IPS-18c (cell line): ENCODE measurements around the gene GUF1.
"Not testable (repeated sequence)": the region's sequence is repeated elsewhere in the genome, so short reads cannot be mapped to it uniquely, and the experiment has no call there.

Experiments
- H3K4me3 ChIP-seq: 2 replicates; pipeline ENCODE4 v1.7.0; 2013; ENCODE audit warnings: low read depth, mild to moderate bottlenecking, low read length, moderate library complexity; ENCODE audit not compliant: insufficient read depth
- H3K9me3 ChIP-seq: one replicate; pipeline ENCODE4 v1.6.1; 2013; ENCODE audit warnings: mild to moderate bottlenecking, low read length, moderate library complexity; ENCODE audit not compliant: control insufficient read depth, insufficient read depth

GUF1 gene

DNA sequence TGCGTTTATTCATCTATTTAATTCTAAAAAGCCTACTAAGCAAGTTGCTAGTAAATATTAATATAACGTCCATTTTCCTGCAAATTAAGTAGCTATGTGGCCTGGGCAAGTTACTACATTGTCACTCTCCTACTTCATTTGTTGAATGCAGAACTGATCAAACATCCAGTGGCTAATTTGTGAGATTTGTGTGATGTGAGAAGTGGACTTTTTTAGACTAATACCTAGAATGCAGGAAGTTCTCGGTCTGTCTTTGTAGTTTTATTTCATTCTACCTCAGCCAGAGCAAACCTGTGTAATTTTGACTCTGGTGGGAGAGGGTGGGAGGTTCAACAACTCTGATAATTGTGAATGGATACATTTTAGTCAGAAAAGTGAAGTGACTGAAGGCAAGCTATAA is 840 bp downstream of the GUF1 start:
- no peaks in the 10 kb centered on the region for H3K9me3 ChIP-seq
- H3K4me3 ChIP-seq = peak overlapping the region; percentile 66

DNA sequence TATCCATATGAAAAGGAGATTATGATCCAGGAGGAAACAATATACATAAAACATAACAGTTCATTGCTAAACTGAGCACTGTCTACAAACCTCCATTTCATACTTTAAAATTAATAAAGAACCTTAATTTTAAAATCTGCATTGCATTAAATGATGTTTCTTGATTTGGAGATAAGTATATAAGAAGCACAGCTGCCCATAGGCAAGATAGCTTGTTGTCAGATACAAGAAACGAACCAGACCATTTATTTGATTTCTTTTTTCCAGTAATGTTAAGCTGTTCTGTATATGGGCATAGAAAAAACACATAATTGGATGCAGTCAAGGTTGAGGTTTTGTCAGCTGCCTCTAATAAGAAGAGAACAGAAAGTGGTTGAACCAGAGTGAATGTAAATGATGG is 6.4 kb downstream of the GUF1 start:
- no peak overlapping the region for H3K4me3 ChIP-seq
- H3K9me3 ChIP-seq = no peaks in the 10 kb centered on the region

DNA sequence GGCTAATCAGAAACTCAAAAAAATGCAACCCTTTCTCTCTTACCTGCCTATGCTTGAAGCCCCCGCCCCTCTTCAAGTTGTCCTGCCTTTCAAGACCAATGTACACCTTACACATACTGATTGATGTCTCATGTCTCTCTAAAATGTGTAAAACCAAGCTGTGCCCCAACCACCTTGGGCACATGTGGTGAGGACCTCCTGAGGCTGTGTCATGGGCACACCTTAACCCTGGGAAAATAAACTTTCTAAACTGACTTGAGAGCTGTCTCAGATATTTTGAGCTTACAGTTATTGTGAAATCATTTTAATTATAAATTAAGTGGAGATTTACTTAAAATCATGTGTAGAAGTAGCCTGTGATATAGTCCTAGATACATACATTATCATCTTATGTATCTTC is 22.2 kb downstream of the GUF1 start:
- no peak overlapping the region for H3K4me3 ChIP-seq

DNA sequence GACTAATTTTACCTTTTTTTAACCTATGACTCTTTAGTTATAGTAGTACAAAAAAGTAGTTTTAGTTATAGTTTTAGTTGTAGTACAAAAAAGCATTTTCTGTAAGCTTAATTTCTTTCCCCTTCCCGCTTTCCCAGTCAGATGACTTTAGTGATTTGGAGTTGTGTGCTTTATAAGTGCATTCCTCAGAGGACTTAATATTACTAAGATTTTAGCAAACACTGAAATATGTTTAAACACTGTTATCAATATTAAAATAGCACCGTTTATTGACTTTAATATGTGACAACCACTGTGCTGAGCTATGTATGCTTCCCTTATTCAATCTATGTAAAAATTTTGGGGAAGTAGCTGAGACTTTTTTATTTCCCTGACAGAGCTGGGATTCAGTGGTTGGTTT is 22.8 kb downstream of the GUF1 start:
- H3K4me3 ChIP-seq = no peak overlapping the region
- no peaks in the 10 kb centered on the region for H3K9me3 ChIP-seq

More for the DNA sequence above, 22.2 kb downstream of the GUF1 start:
- H3K9me3 ChIP-seq = no peaks in the 10 kb centered on the region

DNA sequence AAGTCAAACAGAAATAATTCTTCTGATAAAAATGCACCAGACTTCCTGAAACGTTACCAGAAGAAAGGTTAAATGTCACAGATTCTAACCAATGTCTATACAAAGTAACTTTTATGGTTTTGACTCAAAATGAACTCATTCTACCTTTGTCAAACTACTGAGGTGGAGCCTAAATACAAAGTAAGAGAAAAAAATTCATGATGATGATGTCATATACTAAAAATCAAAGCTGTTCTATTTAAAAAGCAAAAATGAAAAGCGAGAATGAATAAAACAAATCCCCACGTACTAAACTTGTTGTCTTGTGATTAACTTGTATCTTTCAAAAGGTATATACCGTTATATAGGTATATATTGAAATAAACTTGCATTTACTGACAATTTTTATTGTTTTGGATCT is 26.5 kb downstream of the GUF1 start:
- H3K9me3 ChIP-seq = no peaks in the 10 kb centered on the region

DNA sequence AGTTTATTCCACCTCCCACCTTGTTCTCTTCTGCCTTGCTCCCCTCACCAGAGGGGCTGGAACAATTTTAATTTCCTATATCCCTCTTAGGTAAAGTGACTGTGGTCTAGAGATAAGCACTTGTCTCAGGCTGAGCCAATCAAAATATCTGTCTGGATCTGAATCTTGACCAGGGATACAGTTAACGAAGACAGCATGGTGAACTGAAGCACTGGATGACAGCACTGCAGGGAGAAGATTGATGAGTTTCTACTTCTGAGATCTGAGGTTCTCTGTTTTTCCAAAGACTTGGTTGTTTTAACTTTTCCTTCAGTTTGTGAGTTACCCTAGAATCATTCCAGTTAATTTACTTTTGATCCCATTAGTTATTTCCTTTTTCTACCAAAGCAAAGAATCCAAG is 34.9 kb downstream of the GUF1 start:
- Histone ChIP-seq H3K9me3 (no peaks in the 10 kb centered on the region), H3K4me3 (no peak overlapping the region)

More for the DNA sequence above, 26.5 kb downstream of the GUF1 start:
- H3K4me3 ChIP-seq = no peak overlapping the region

DNA sequence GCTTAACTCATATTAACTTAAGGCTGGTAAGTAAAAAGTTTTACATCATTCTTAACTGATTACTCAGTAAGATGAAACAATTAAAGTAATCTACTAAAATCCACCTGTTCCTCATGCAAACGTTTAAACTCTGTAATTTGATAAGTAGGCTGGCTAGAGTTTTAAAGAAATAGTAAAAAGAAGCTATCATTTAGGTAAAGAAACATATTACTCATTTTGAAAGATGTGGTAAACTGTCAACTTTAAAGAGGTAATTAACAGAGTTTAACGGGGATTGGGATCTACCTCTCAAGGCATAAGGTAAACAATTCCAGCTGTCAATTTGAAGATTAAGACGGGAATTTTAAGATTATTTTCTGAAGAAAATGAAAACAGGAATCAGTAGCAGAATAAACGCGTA is 38.4 kb downstream of the GUF1 start:
- no peaks in the 10 kb centered on the region for H3K9me3 ChIP-seq
- no peak overlapping the region for H3K4me3 ChIP-seq

DNA sequence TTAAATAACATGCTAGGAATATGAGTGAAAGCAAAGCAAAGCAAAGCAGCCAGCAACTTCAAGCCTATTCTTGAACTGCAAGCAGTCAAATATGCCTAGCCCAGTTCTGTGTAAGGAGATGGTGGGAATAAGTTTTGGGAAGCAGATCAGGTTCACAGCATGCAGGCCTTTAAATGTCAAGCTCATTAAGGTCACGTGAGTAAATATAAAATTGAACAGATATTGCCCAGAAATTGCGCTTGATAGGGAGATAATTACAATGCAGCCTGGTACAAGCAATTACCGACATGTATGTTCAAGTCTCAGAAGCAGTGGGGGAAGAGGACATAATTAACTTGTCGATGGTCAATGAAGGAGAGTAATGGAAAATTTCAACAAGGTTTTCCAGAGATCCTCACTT is 42.2 kb downstream of the GUF1 start:
- H3K9me3 ChIP-seq = no peaks in the 10 kb centered on the region
- H3K4me3 ChIP-seq = no peak overlapping the region

DNA sequence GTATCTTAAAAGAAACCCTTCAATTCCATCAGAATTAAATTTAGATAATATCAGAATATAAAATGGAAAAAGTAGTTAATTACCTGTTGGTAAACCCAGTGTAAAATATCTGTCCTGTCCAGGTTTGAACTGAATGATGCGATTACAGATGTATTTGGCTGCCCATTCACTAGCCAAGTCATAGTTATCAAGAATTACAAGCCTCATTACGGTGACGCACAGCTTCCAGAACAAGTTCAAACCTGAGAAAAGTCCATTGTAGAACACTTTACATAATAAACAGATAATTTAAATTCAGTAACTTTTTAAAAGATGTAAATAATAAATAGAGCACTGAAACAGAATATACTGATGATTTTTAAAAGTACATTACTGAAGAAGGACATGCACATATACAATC is 43.8 kb downstream of the GUF1 start:
- H3K9me3 ChIP-seq = no peaks in the 10 kb centered on the region
- H3K4me3 ChIP-seq = no peak overlapping the region

DNA sequence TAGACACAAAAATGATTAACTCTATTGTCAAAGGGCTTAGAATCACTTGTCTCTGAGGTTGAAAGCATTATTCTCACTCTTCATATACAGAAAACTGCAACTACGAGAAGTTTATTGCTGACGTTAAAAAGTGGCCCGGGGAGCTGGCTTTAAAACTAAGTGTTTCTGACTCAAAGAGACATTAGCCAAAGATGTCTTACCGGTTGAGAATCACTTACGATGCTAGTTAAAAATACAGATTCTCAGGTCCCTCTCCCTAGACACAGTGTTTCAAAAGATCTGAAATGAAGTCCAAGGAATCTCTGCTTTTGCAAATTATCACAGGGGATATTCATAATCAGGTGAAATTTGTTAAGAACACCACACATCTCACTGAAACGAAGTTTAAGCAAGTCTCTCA is 46.9 kb downstream of the GUF1 start:
- Histone ChIP-seq H3K4me3 (peak overlapping the region; percentile 75; the same call in 1 of the 2 replicates), H3K9me3 (no peaks in the 10 kb centered on the region)

DNA sequence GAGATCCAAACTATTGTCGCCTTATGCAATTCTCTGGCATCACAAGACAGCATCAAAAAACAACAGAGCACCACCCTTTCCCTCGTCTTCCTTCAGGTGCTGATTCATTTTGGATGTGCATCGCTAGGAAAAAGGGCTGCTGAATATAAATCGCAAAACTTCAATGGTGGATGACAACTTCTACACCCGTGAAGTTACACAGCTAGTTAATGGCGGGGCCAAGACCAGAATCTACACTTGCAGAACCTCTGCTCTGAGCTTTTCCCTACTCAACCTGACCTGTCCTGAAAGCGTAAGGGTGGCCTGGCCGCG is 47.5 kb downstream of the GUF1 start:
- no peaks in the 10 kb centered on the region for H3K9me3 ChIP-seq
- peak overlapping the region; percentile 75 for H3K4me3 ChIP-seq

DNA sequence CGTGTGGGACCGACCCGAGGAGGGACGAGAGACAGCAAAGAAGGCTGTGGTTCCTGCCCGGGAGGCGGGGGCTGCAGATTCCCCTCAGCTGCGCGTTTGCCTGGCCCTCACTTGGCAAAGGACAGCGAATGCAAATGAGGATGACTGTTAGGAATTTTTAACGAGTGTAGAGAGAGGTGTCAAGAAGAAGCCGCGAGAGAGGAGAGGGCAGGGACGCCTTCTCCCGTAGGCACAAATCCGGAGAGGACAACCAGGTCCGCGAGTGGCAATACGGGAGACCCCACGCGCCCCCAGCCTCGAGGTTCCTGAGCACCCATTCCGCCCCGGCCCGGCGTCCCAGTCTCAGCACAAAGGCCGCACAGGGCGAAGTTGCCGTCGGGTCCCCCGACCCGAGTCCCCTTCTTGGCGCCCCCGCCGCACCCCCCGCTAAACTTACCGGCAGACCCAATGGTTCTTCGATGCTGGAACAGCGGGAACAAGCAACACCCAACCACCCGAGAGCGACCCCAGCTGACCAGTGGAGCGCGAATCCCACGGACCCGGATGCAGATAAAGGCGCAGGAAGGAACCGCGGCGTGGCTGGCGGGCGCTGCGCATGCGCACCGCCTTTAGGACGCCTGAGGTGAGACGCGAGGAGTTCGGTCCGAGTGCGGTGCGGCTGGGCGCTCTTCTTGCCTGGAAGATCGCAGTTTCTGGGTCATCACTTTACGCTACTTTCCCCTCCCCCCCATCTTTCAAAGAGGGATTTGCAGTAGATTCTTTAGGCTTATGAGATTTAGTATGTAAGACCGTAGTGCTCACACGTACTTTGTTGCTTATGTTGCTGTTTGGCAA is 48.0 kb downstream of the GUF1 start, which contains the start of gene GNPDA2:
Gene GNPDA2 (minus strand): TSS at position 519 of the 834 bp plus-strand sequence. CDS start 4,349 bp downstream, outside the sequence.
- H3K9me3 ChIP-seq = no peaks in the 10 kb centered on the region
- peak within 1 kb of the TSS; percentile 75 for H3K4me3 ChIP-seq

DNA sequence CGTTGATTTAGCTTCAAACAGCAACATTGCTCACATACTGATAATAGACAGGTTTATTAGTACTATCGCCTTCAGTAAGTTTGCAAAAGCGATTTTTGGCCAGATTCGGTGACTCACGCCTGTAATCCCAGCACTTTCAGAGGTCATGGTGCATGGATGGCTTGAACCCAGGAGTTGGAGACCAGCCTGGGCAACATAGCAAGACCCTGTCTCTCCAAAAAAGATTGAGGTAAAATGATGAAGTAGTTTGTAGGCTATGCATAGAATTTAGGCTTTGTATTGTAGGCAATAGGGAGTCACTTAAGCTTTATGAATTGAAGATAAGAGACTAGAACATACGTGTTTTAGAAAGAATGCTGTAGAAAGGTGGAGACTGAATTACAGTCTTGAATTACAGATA is 49.3 kb downstream of the GUF1 start:
- no peak overlapping the region for H3K4me3 ChIP-seq
- H3K9me3 ChIP-seq = no peaks in the 10 kb centered on the region

DNA sequence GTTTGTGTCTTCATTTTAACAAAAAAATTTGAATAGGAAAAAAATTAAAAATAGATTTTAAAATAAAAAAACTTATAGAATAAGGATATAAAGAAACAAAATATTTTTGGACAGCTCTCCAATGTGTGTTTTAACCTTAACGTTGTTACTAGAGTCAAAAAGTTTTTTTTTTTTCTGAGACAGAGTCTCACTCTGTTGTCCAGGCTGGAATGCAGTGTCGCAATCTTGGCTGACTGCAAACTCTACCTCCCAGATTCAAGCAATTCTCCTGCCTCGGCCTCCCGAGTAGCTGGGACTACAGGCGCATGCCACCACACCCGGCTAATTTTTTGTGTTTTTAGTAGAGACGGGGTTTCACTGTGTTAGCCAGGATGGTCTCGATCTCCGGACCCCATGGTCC is 50.5 kb downstream of the GUF1 start:
- not testable (repeated sequence) for H3K9me3 ChIP-seq, H3K4me3 ChIP-seq

DNA sequence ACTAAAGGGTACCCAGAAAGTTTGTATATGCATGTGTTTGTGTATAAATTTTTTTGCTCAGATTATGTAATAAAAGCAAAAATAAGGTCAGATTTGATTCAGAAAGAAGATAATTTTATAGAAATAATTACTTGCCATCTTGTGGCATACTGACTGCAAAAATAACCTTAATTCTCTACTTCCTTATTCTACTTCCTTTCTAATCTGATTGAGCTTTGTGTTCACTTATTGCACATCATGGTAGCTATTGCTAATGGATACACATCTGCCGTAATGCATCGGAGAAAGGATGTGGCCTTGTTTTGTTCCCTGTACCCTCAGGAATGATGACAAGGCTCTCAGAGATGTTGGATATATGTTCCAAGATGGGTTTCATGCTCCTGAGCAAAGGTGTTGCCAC is 58.7 kb downstream of the GUF1 start:
- no peaks in the 10 kb centered on the region for H3K9me3 ChIP-seq
- H3K4me3 ChIP-seq = no peak overlapping the region

DNA sequence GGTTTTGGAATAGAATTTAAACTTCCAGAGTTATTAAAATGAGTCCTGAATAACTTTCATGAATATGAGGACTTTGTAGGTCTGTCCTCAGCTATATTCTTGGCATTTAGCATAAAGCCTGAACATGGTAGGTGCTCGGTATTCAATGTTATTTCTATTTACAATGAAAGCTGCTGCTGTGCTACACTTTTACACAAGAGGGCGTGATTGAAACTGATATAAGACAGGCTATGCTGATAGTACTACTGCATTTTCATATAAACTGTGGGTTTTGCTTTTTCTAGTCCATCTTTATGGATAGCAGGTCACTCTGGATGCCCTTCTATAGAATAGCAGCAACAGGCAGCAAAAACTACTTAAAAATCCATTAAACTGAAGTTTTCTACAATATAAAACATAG is 60.4 kb downstream of the GUF1 start:
- Histone ChIP-seq H3K4me3 (no peak overlapping the region), H3K9me3 (no peaks in the 10 kb centered on the region)

DNA sequence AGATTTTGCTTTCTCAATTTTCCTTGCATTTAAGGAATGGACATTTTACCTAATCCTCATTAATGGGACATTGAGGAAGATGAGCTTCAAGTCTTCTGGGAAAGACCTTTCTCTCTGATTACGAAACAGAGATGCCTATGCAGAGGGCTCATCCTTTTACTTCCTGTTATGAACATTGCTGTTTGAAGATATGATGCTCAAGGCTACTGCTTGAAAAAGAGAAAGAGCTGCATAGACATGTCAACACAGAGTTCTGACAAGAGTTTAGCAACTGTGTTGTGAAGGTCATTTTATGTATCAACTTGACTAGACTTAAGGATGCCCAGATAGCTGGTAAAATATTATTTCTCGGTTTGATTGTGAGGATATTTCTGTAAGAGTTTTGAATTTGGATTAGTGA is 62.0 kb downstream of the GUF1 start:
- H3K4me3 ChIP-seq = no peak overlapping the region

More for the DNA sequence above, 62.0 kb downstream of the GUF1 start:
- H3K9me3 ChIP-seq = no peaks in the 10 kb centered on the region
